Activated T-cell treated with anti-CD3 and anti-CD28 coated beads, Interleukin-2, amount 50 U/mL, for 4 hours (primary cell): ENCODE data around the gene ABCC1. TPM values are rescaled to one million over a fixed set of nuclear protein-coding genes. Genes with fewer than 3 reads are reported as not detected.

Source experiments
- ATAC-seq, 2 donors: fragments of 200-7000 bp; cut with Tn5 transposase; one replicate each; pipeline ENCODE4 v1.10.0; 2021
- DNase-seq: peaks from one replicate; pipeline ENCODE4 v3.0.0-alpha.2; 2020
- H3K27me3 Mint-ChIP-seq: one replicate; pipeline ENCODE4 v1.8.0; 2021; ENCODE audit warnings: low read depth, mixed read lengths
- H3K36me3 Mint-ChIP-seq: one replicate; pipeline ENCODE4 v1.8.0; 2022; ENCODE audit warnings: mixed read lengths; ENCODE audit not compliant: insufficient read depth
- H3K4me1 Mint-ChIP-seq: one replicate; pipeline ENCODE4 v1.8.0; 2021; ENCODE audit warnings: low read depth, mixed read lengths
- H3K4me3 Mint-ChIP-seq: one replicate; pipeline ENCODE4 v1.8.0; 2021; ENCODE audit warnings: mild to moderate bottlenecking, moderate library complexity, mixed read lengths
- H3K9me3 Mint-ChIP-seq: one replicate; pipeline ENCODE4 v1.8.0; 2021; ENCODE audit warnings: mixed read lengths
- total RNA-seq, 3 donors: library from RNA; stranded (reverse); gene quantifications; one replicate each; pipeline ENCODE4 v1.2.1, GENCODE V29; 2021

ABCC1 gene
- total RNA-seq, 3 donors from 2014 or later = 53.3 to 59.5 (median 54.3) TPM

DNA sequence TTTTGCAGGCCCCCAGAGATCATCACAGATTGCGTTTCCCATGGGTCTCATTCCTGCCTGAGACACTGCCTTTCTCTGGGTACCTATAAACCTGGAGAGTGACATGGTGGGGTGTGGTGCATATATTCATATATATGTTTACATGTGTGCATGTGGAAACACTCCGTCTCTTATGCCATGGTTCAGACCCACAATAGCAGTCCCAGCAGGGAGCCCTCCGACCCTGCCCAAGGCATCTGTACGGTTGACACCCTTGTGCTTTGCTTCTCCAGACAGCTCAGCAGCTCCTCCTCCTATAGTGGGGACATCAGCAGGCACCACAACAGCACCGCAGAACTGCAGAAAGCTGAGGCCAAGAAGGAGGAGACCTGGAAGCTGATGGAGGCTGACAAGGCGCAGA is 157.1 kb downstream of the ABCC1 start:
- ATAC-seq = no peak
- Mint-ChIP-seq H3K36me3 (peaks cover 52% of the 10 kb centered on the region), H3K4me1 (no peaks in the 10 kb centered on the region), H3K9me3 (no peaks in the 10 kb centered on the region), H3K4me3 (no peak overlapping the region), H3K27me3 (no peaks in the 10 kb centered on the region)
- no peak for DNase-seq

DNA sequence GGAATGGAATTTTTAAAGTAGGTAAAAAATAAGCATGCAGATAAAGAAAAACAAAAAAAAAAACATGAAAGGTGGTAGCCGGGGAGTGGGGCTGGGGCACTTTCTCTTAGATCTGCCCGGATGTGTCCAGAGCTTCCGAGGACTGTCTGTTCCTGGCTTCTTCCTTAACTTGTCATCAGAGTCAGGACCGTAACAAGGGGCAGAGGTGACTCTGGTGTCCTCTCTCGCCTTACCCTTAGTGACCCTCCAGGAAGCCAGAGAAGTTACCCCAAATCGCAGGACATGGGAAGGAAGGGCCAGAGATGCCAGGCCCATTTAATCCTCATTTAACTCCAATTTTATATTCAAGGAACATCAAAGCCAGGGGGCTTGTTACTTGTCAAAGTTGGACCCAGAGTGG is 158.4 kb downstream of the ABCC1 start:
- Mint-ChIP-seq H3K27me3 (no peaks in the 10 kb centered on the region), H3K9me3 (no peaks in the 10 kb centered on the region), H3K4me1 (no peaks in the 10 kb centered on the region), H3K4me3 (no peak overlapping the region), H3K36me3 (peaks cover 54% of the 10 kb centered on the region)
- ATAC-seq (no peak), DNase-seq (no peak)

DNA sequence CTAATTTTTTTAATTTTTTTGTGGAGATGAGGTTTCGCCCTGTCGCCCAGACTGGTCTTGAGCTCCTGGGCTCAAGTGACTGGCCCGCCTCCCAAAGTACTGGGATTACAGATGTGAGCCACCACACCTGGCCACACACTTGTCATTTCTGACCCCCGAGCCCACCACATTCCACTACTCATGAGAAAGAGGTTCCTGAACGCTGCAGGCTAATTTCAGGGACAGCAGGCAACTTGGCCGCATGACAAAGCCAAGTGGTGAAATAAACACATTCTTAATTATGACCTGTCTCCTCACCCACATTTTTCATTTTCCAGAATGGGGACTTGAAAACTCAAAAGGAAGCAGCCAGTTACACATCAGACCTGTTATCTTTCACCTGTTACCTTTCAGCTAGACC is 159.3 kb downstream of the ABCC1 start:
- no peaks in the 10 kb centered on the region for H3K9me3 Mint-ChIP-seq
- H3K4me3 Mint-ChIP-seq = no peak overlapping the region
- H3K27me3 Mint-ChIP-seq = no peaks in the 10 kb centered on the region
- ATAC-seq (no peak), DNase-seq (no peak)
- H3K4me1 Mint-ChIP-seq = no peaks in the 10 kb centered on the region
- H3K36me3 Mint-ChIP-seq = peaks cover 54% of the 10 kb centered on the region

DNA sequence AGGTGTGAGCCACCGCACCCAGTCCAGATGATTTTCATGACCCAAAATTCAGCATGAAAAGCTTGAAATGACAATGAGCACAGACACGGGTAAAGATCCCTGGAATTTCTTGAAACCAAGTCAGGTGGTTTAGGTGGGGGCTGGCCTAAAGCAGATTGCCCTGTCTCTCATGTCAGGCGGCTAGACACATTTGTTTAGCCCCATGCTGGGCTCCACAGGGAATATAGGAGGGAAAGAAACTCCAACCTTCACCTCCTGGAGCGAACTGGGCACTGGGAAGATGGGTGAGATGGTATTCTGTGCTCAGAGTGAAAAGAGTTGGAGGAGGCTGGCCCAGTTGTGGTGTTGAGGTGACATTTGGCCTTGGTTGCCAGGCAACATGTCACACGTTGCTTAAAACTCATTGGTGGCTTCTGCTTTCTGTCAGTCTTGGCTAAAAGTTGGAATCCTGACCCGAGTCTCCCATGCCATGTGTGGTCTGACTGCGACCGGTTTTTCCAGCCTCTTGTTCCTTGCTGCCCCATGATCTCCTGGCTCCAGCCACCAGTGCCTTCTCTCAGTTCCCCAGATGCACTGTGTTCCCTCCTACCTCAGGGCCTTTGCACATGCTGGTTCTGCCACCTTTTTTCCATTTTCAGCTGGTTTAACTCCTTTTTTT is 160.2 kb downstream of the ABCC1 start:
- no peak for ATAC-seq
- DNase-seq = no peak
- no peak overlapping the region for H3K4me3 Mint-ChIP-seq
- H3K4me1 Mint-ChIP-seq = no peaks in the 10 kb centered on the region
- peaks cover 53% of the 10 kb centered on the region for H3K36me3 Mint-ChIP-seq
- H3K27me3 Mint-ChIP-seq = no peaks in the 10 kb centered on the region
- no peaks in the 10 kb centered on the region for H3K9me3 Mint-ChIP-seq

GRCh38 chr16:16110111-16110490 is 160.7 kb downstream of the ABCC1 start:
- DNase-seq (no peak), ATAC-seq (no peak)
- H3K36me3 Mint-ChIP-seq = peaks cover 58% of the 10 kb centered on the region
- H3K9me3 Mint-ChIP-seq = no peaks in the 10 kb centered on the region
- H3K27me3 Mint-ChIP-seq = no peaks in the 10 kb centered on the region
- H3K4me1 Mint-ChIP-seq = no peaks in the 10 kb centered on the region
- no peak overlapping the region for H3K4me3 Mint-ChIP-seq

DNA sequence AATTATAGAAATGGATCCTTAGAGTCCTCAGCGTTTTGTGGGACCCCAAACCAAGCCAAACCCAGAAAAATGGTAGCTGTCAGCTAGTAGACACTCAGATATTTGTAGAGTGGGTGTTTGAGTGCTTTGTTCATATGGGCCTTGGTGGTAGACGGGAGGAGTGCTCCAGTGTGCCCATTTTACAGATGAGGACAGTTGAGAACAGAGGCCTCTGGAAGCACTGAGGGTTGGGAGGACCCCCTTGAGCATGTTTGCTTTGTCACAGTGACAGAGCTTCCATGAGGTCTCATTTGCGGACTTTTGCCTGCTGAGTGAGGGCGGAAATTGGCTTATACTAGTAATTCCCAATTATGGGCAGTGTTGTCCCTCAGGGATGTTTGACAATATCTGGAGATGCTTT is 162.2 kb downstream of the ABCC1 start:
- H3K4me1 Mint-ChIP-seq = no peaks in the 10 kb centered on the region
- H3K9me3 Mint-ChIP-seq = no peaks in the 10 kb centered on the region
- no peak for ATAC-seq
- H3K36me3 Mint-ChIP-seq = peaks cover 61% of the 10 kb centered on the region
- H3K4me3 Mint-ChIP-seq = no peak overlapping the region
- DNase-seq = no peak
- no peaks in the 10 kb centered on the region for H3K27me3 Mint-ChIP-seq

GRCh38 chr16:16112450-16113053 is 163.1 kb downstream of the ABCC1 start:
- peaks cover 4% of the 10 kb centered on the region for H3K9me3 Mint-ChIP-seq
- no peak for DNase-seq
- peaks cover 67% of the 10 kb centered on the region for H3K36me3 Mint-ChIP-seq
- no peaks in the 10 kb centered on the region for H3K4me1 Mint-ChIP-seq
- H3K27me3 Mint-ChIP-seq = no peaks in the 10 kb centered on the region
- ATAC-seq = no peak
- no peak overlapping the region for H3K4me3 Mint-ChIP-seq

DNA sequence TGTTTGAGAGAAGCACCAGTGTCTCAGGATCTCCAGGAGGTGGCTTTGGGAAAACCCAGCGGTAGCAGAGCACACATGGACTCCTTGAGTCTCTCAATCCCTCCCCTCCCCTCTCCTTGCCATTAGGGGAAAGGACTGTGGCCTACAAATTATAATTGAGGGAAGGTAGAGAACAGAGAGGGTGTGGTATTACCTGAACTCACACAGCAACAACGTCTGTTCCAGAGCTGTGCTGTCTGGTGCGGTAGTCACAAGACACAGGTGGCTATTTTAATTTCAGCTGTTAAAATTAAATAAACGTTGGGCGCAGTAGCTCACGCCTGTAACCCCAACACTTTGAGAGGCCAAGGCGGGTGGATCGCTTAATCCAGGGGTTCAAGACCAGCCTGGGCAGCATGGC is 163.7 kb downstream of the ABCC1 start:
- ATAC-seq = no peak
- H3K27me3 Mint-ChIP-seq = no peaks in the 10 kb centered on the region
- H3K4me1 Mint-ChIP-seq = no peaks in the 10 kb centered on the region
- H3K36me3 Mint-ChIP-seq = peaks cover 68% of the 10 kb centered on the region
- no peak overlapping the region for H3K4me3 Mint-ChIP-seq
- peaks cover 7% of the 10 kb centered on the region for H3K9me3 Mint-ChIP-seq
- no peak for DNase-seq

GRCh38 chr16:16116841-16117240 is 167.4 kb downstream of the ABCC1 start:
- ATAC-seq = no peak
- H3K4me3 Mint-ChIP-seq = no peak overlapping the region
- H3K27me3 Mint-ChIP-seq = no peaks in the 10 kb centered on the region
- no peaks in the 10 kb centered on the region for H3K4me1 Mint-ChIP-seq
- peaks cover 64% of the 10 kb centered on the region for H3K36me3 Mint-ChIP-seq
- peaks cover 12% of the 10 kb centered on the region for H3K9me3 Mint-ChIP-seq
- DNase-seq = no peak

DNA sequence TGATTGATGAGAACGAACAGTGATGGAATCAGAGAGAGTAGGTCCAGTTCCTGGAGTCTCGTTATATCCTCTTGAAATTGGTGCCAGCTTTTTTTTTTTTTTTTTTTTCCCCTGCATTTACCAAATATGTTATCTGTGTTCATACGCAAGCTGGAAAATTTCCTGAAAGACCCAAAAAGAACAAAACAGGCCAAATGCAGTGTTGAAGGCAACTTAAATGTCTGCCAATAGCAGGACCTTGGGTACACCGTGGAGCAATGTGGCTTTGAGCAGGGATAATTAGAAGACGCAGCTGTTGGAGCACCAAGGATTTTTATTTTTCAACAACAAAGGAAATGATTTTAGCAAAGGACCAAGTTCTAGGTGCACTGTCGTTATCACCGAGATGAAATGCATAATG is 168.9 kb downstream of the ABCC1 start:
- no peak for DNase-seq
- ATAC-seq = no peak
- Mint-ChIP-seq H3K9me3 (peaks cover 12% of the 10 kb centered on the region), H3K27me3 (no peaks in the 10 kb centered on the region), H3K4me1 (no peaks in the 10 kb centered on the region), H3K4me3 (no peak overlapping the region), H3K36me3 (peaks cover 66% of the 10 kb centered on the region)

DNA sequence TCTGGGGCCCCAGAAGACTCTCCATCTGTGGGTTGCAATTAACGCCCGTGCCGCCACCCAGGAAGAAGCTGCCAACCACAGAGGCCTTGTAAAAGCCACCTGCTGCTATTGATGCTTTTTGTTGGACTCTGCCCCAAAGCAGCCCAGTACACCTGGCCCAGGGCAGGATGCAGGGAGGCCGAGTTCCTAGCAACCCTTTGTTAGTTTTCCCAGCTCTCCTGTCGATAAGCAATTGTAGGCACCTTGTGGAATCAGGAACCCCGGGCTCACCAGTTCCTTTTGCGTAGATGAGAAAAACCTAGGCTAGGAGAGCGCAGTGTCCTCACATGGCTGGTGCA is 170.6 kb downstream of the ABCC1 start:
- H3K9me3 Mint-ChIP-seq = peaks cover 23% of the 10 kb centered on the region
- peaks cover 70% of the 10 kb centered on the region for H3K36me3 Mint-ChIP-seq
- DNase-seq = no peak
- H3K27me3 Mint-ChIP-seq = no peaks in the 10 kb centered on the region
- no peak for ATAC-seq
- H3K4me3 Mint-ChIP-seq = no peak overlapping the region
- no peaks in the 10 kb centered on the region for H3K4me1 Mint-ChIP-seq

DNA sequence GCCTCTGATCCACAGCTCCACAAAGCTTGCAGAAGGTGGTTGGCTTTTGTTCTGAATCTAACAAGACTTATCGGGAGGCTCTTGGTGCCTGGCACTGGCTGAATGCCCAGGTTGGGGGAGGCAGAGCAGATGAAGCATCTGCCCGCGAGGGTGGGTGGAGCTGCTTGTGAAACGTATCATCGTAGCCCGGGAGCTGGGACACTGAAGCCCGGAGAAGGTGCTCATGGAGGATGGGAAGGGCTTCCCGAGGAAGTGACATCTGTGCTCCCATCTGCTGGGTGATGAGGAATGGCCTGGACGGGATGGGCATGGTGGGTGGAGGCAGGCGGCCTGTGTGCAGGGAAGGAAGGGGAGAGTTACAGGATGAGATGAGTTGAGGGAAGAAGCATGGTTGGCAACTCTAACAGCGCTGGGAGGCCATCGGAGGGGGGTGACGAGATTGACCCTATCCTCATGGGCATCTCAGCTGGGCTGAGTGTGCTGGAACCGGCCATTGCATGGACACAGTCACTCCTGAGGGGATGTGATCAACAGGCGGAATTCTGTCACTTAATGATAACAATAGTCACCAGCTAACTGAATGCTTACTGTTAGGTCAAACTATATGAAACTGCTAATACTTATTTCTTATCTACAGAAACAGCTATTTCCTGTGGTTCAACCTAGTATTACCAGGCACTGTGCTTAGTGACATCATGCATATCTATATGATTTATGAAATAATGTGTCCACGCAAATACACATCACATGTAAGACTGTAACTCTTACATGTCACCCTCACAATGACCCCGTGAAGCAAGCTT is 171.2 kb downstream of the ABCC1 start:
- Mint-ChIP-seq H3K4me3 (no peak overlapping the region), H3K4me1 (no peaks in the 10 kb centered on the region), H3K27me3 (no peaks in the 10 kb centered on the region), H3K9me3 (peaks cover 23% of the 10 kb centered on the region), H3K36me3 (peaks cover 68% of the 10 kb centered on the region)
- no peak for ATAC-seq
- no peak for DNase-seq

GRCh38 chr16:16121185-16121727 is 171.8 kb downstream of the ABCC1 start:
- no peak for ATAC-seq
- no peaks in the 10 kb centered on the region for H3K27me3 Mint-ChIP-seq

DNA sequence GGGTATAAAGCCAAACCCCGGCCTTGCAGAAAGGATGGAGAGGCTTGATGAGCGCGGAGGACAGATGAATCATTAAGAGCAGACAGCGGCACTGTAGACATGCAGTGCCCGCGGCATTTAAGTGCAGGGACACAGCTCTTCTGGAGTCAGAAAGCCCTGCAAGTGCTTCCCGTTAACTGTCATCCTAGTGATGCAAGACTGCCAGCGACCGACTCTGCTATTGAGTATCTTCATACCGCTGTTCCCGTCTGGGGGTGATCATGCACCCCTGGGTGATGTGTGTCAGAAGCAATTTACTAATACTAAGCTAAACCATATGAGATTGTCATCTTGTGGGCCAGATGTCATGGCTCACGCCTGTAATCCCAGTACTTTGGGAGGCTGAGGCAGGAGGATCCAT is 172.8 kb downstream of the ABCC1 start:
- Mint-ChIP-seq H3K4me3 (no peak overlapping the region), H3K36me3 (peaks cover 64% of the 10 kb centered on the region), H3K4me1 (no peaks in the 10 kb centered on the region), H3K9me3 (peaks cover 19% of the 10 kb centered on the region), H3K27me3 (no peaks in the 10 kb centered on the region)
- ATAC-seq (no peak), DNase-seq (no peak)

More at GRCh38 chr16:16121185-16121727, 171.8 kb downstream of the ABCC1 start:
- Mint-ChIP-seq H3K4me1 (no peaks in the 10 kb centered on the region), H3K9me3 (peaks cover 23% of the 10 kb centered on the region), H3K36me3 (peaks cover 70% of the 10 kb centered on the region), H3K4me3 (no peak overlapping the region)
- no peak for DNase-seq

- Mint-ChIP-seq H3K4me3 (no peak overlapping the region), H3K4me1 (peaks cover 4% of the 10 kb centered on the region)
Measured at GRCh38 chr16:16124438-16124837, 175.0 kb downstream of the ABCC1 start.

More at GRCh38 chr16:16124438-16124837, 175.0 kb downstream of the ABCC1 start:
- no peak for ATAC-seq
- H3K27me3 Mint-ChIP-seq = no peaks in the 10 kb centered on the region
- no peak for DNase-seq
- H3K9me3 Mint-ChIP-seq = peaks cover 11% of the 10 kb centered on the region
- peaks cover 51% of the 10 kb centered on the region for H3K36me3 Mint-ChIP-seq
